HEK293 (cell line): ENCODE data around the gene EVI5L.

Experiments used
- BCL6B ChIP-seq: fragments of 450-650 bp; formaldehyde crosslinking; IDR thresholded peaks from 2 replicates; pipeline ENCODE4 v1.5.1; 2017; ENCODE audit warnings: missing biosample characterization, missing genetic modification characterization
- GLIS2 ChIP-seq: fragments of 450-650 bp; formaldehyde crosslinking; IDR thresholded peaks from 2 replicates; pipeline ENCODE4 v1.5.1; 2016; ENCODE audit warnings: missing biosample characterization, missing genetic modification characterization
- HIC1 ChIP-seq: fragments of 450-650 bp; formaldehyde crosslinking; IDR thresholded peaks from 2 replicates; pipeline ENCODE4 v1.5.1; 2016; ENCODE audit warnings: missing biosample characterization, missing genetic modification characterization
- HOXC10 ChIP-seq: sonication (generic); formaldehyde crosslinking; IDR thresholded peaks from 2 replicates; pipeline ENCODE4 v1.8.1; 2023; ENCODE audit warnings: mild to moderate bottlenecking, missing genetic modification reagents
- IKZF3 ChIP-seq: fragments of 450-650 bp; IDR thresholded peaks from 2 replicates; pipeline ENCODE4 v1.5.0; 2018; ENCODE audit warnings: missing biosample characterization, mild to moderate bottlenecking, missing genetic modification characterization, moderate library complexity
- KLF8 ChIP-seq: fragments of 450-650 bp; formaldehyde crosslinking; IDR thresholded peaks from 2 replicates; pipeline ENCODE4 v1.5.1; 2016; ENCODE audit warnings: missing biosample characterization, missing genetic modification characterization
- PRDM4 ChIP-seq: fragments of 450-650 bp; formaldehyde crosslinking; IDR thresholded peaks from 2 replicates; pipeline ENCODE4 v1.5.1; 2017; ENCODE audit warnings: missing biosample characterization, missing genetic modification characterization
- SALL2 ChIP-seq: fragments of 450-650 bp; formaldehyde crosslinking; IDR thresholded peaks from 2 replicates; pipeline ENCODE4 v1.5.0; 2017; ENCODE audit warnings: missing biosample characterization, mild to moderate bottlenecking, missing genetic modification characterization, borderline replicate concordance
- SP3 ChIP-seq: fragments of 450-650 bp; formaldehyde crosslinking; IDR thresholded peaks from 2 replicates; pipeline ENCODE4 v1.5.1; 2016; ENCODE audit warnings: missing biosample characterization, missing genetic modification characterization
- SP7 ChIP-seq: fragments of 450-650 bp; formaldehyde crosslinking; IDR thresholded peaks from 2 replicates; pipeline ENCODE4 v1.5.1; 2016; ENCODE audit warnings: missing biosample characterization, missing genetic modification characterization
- ZBTB20 ChIP-seq: fragments of 450-650 bp; formaldehyde crosslinking; IDR thresholded peaks from 2 replicates; pipeline ENCODE4 v1.5.1; 2016; ENCODE audit warnings: missing biosample characterization, missing genetic modification characterization
- ZBTB48 ChIP-seq: fragments of 450-650 bp; formaldehyde crosslinking; IDR thresholded peaks from 2 replicates; pipeline ENCODE4 v1.5.1; 2016; ENCODE audit warnings: missing biosample characterization, missing genetic modification characterization
- ZFP3 ChIP-seq: fragments of 450-650 bp; formaldehyde crosslinking; IDR thresholded peaks from 2 replicates; pipeline ENCODE4 v1.5.1; 2016; ENCODE audit warnings: low read depth, missing biosample characterization, missing genetic modification characterization
- ZNF121 ChIP-seq: fragments of 450-650 bp; formaldehyde crosslinking; IDR thresholded peaks from 2 replicates; pipeline ENCODE4 v1.5.1; 2016; ENCODE audit warnings: missing biosample characterization, missing genetic modification characterization
- ZNF335 ChIP-seq: fragments of 450-650 bp; formaldehyde crosslinking; conservative IDR thresholded peaks from 2 replicates; pipeline ENCODE4 v1.5.1; 2016; ENCODE audit warnings: missing biosample characterization, missing genetic modification characterization
- ZNF350 ChIP-seq: fragments of 450-650 bp; formaldehyde crosslinking; IDR thresholded peaks from 2 replicates; pipeline ENCODE4 v1.5.0; 2017; ENCODE audit warnings: missing biosample characterization, mild to moderate bottlenecking, missing genetic modification characterization
- ZNF391 ChIP-seq: fragments of 450-650 bp; formaldehyde crosslinking; IDR thresholded peaks from 2 replicates; pipeline ENCODE4 v1.5.1; 2016; ENCODE audit warnings: low read depth, missing biosample characterization, missing genetic modification characterization, borderline replicate concordance
- ZNF394 ChIP-seq: fragments of 450-650 bp; formaldehyde crosslinking; IDR thresholded peaks from 2 replicates; pipeline ENCODE4 v1.5.1; 2016; ENCODE audit warnings: missing biosample characterization, missing genetic modification characterization, mild to moderate bottlenecking, moderate library complexity, borderline replicate concordance
- ZNF398 ChIP-seq: fragments of 450-650 bp; formaldehyde crosslinking; IDR thresholded peaks from 2 replicates; pipeline ENCODE4 v1.5.1; 2017; ENCODE audit warnings: missing biosample characterization, missing genetic modification characterization
- ZNF473 ChIP-seq: fragments of 450-650 bp; formaldehyde crosslinking; IDR thresholded peaks from 2 replicates; pipeline ENCODE4 v1.5.1; 2017; ENCODE audit warnings: missing biosample characterization, missing genetic modification characterization
- ZNF518A ChIP-seq: fragments of 450-650 bp; formaldehyde crosslinking; conservative IDR thresholded peaks from 2 replicates; pipeline ENCODE4 v1.5.1; 2016; ENCODE audit warnings: low read depth, missing biosample characterization, missing genetic modification characterization
- ZNF530 ChIP-seq: fragments of 450-650 bp; formaldehyde crosslinking; IDR thresholded peaks from 2 replicates; pipeline ENCODE4 v1.5.1; 2016; ENCODE audit warnings: low read depth, missing biosample characterization, missing genetic modification characterization
- ZNF600 ChIP-seq: fragments of 450-650 bp; formaldehyde crosslinking; IDR thresholded peaks from 2 replicates; pipeline ENCODE4 v1.5.1; 2016; ENCODE audit warnings: missing biosample characterization, missing genetic modification characterization
- ZNF664 ChIP-seq: fragments of 450-650 bp; formaldehyde crosslinking; IDR thresholded peaks from 2 replicates; pipeline ENCODE4 v1.5.1; 2016; ENCODE audit warnings: missing biosample characterization, missing genetic modification characterization
- ZNF701 ChIP-seq: fragments of 450-650 bp; formaldehyde crosslinking; IDR thresholded peaks from 2 replicates; pipeline ENCODE4 v1.5.1; 2016; ENCODE audit warnings: missing biosample characterization, missing genetic modification characterization
- ZNF785 ChIP-seq: fragments of 450-650 bp; formaldehyde crosslinking; IDR thresholded peaks from 2 replicates; pipeline ENCODE4 v1.5.1; 2016; ENCODE audit warnings: missing biosample characterization, missing genetic modification characterization
- ZNF843 ChIP-seq: fragments of 450-650 bp; formaldehyde crosslinking; IDR thresholded peaks from 2 replicates; pipeline ENCODE4 v1.5.1; 2016; ENCODE audit warnings: missing biosample characterization, missing genetic modification characterization

The EVI5L gene

GRCh38 chr19:7874076-7874896 is 44.3 kb downstream of the EVI5L start, which contains the start of gene PRR36 (continued):
- peak; percentile 63; the same call in 1 of the 2 replicates for TF ChIP-seq HIC1 (tag by site-specific recombination)
- TF ChIP-seq ZNF843, result no peak
- TF ChIP-seq ZNF394 (tag by site-specific recombination), result peak; percentile 70; the same call in 1 of the 2 replicates
- TF ChIP-seq SALL2 (tag by site-specific recombination), result no peak
- TF ChIP-seq ZNF530 (tag by site-specific recombination), result no peak
- TF ChIP-seq SP3, result peak; percentile 49
- no peak for TF ChIP-seq ZFP3 (tag by site-specific recombination)
- no peak for TF ChIP-seq ZNF473 (tag by site-specific recombination)
- no peak for TF ChIP-seq ZNF121
- TF ChIP-seq ZNF518A (tag by site-specific recombination), result no peak
- no peak for TF ChIP-seq ZNF701 (tag by site-specific recombination)
- no peak for TF ChIP-seq ZNF391 (tag by site-specific recombination)
- TF ChIP-seq ZBTB48 (tag by site-specific recombination), result 0 out of 2 replicates have a peak, but pooled peaks have one; percentile 6
- TF ChIP-seq ZNF785 (tag by site-specific recombination), result no peak
- TF ChIP-seq ZBTB20 (tag by site-specific recombination), result peak; percentile 9; the same call in 1 of the 2 replicates
- TF ChIP-seq PRDM4 (tag by site-specific recombination), result no peak
- no peak for TF ChIP-seq ZNF664 (tag by site-specific recombination)
- TF ChIP-seq BCL6B (tag by site-specific recombination), result no peak
- TF ChIP-seq IKZF3 (tag by site-specific recombination), result 0 out of 2 replicates have a peak, but pooled peaks have one; percentile 22
- peak; percentile 98 for TF ChIP-seq ZNF335 (tag by site-specific recombination)
- TF ChIP-seq GLIS2, result peak; percentile 70
- no peak for TF ChIP-seq HOXC10
- peak; percentile 45 for TF ChIP-seq SP7 (tag by site-specific recombination)
- TF ChIP-seq ZNF600 (tag by site-specific recombination), result 0 out of 2 replicates have a peak, but pooled peaks have one; percentile 37
- peak; percentile 9 for TF ChIP-seq KLF8 (tag by site-specific recombination)
- TF ChIP-seq ZNF350 (tag by site-specific recombination), result no peak
- TF ChIP-seq ZNF398 (tag by site-specific recombination), result peak; percentile 37
